Inferior parietal cortex (tissue), 1 donor: ENCODE measurements around the gene NLRP6.
"Not testable (repeated sequence)": the region's sequence is repeated elsewhere in the genome, so short reads cannot be mapped to it uniquely, and the experiment has no call there.

ENCODE experiments used
- DNase-seq: peaks from one replicate; pipeline ENCODE4 v3.0.0-alpha.2; 2016; ENCODE audit errors: extremely low spot score

NLRP6 gene

GRCh38 chr11:308740-309665 lies 30.8 kb downstream of the NLRP6 start:
- DNase-seq: not testable (repeated sequence)

GRCh38 chr11:309979-310572 lies 31.9 kb downstream of the NLRP6 start:
- not testable (repeated sequence) for DNase-seq

- not testable (repeated sequence) for DNase-seq
These were observed 33.0 kb downstream of the NLRP6 start for GRCh38 chr11:311013-311748.

GRCh38 chr11:312092-312816 lies 34.0 kb downstream of the NLRP6 start:
- no peak for DNase-seq

- no peak for DNase-seq
These were observed 35.1 kb downstream of the NLRP6 start for GRCh38 chr11:313304-313786.

GRCh38 chr11:313787-314553 lies 35.8 kb downstream of the NLRP6 start, which contains the start of gene IFITM1:
TSS of gene IFITM1 (plus strand) at chr11:314040. CDS start at chr11:314171, 131 bp downstream.
- DNase-seq: no peak

- DNase-seq: not testable (repeated sequence)
These were observed 36.3 kb downstream of the NLRP6 start for GRCh38 chr11:314554-314875.

- DNase-seq: no peak
These were observed 36.9 kb downstream of the NLRP6 start for GRCh38 chr11:315051-315481.

- no peak for DNase-seq
These were observed 37.3 kb downstream of the NLRP6 start for GRCh38 chr11:315516-315994.

- no peak for DNase-seq
These were observed 38.0 kb downstream of the NLRP6 start for GRCh38 chr11:316031-316701.

- no peak for DNase-seq
These were observed 38.7 kb downstream of the NLRP6 start for GRCh38 chr11:316891-317301.

- not testable (repeated sequence) for DNase-seq
These were observed 39.6 kb downstream of the NLRP6 start for GRCh38 chr11:317668-318404.

GRCh38 chr11:318405-319120 lies 40.4 kb downstream of the NLRP6 start:
- DNase-seq: not testable (repeated sequence)

GRCh38 chr11:319121-319887 lies 41.1 kb downstream of the NLRP6 start:
- not testable (repeated sequence) for DNase-seq

- DNase-seq: not testable (repeated sequence)
These were observed 41.7 kb downstream of the NLRP6 start for GRCh38 chr11:319888-320273.

- DNase-seq: no peak
These were observed 45.9 kb downstream of the NLRP6 start for GRCh38 chr11:324156-324555.

GRCh38 chr11:324593-325517 lies 46.6 kb downstream of the NLRP6 start:
- DNase-seq: not testable (repeated sequence)
